Measurements from ENCODE around the gene RAB10.
"Not testable (repeated sequence)": the region's sequence is repeated elsewhere in the genome, so short reads cannot be mapped to it uniquely, and the experiment has no call there.

The RAB10 gene

GRCh38 chr2:26064846-26065245 is 31.0 kb downstream of the RAB10 start:
- DNase-seq: no peak

DNA sequence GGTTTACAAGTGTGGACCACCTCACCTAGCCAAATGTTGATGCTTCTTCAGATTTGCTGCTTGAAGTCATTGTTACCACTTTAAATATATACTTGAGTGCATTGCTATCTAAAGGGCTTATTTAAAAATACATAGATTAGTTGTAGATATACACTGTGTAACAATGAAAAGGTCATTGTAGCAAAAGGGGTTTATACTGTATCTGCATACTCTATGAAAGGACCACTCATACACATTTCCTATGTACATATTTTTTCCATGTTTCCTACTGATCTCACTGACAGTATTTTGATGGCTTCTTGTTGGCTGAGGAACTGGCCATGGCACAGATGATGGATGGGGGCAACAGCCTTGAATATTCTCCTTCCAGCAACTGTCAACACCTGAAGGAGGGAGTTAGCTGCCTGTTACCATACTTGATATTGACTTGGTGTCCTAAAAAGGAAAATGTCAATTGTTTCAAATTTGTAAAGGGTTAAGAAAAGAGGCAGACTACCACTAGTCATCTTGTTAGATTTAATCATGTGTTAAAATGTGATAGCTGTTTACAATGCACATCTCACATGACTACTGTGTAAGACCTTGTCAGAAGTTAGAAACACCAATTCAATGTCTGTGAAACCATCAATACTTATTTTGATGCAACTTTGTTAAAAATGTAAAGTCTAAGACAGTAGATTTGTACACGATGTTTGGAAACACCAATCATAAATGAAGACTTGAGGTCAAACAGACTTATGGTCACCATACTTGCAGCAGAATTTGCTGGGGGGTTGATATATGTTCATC is 33.5 kb downstream of the RAB10 start:
- no peak for DNase-seq

DNA sequence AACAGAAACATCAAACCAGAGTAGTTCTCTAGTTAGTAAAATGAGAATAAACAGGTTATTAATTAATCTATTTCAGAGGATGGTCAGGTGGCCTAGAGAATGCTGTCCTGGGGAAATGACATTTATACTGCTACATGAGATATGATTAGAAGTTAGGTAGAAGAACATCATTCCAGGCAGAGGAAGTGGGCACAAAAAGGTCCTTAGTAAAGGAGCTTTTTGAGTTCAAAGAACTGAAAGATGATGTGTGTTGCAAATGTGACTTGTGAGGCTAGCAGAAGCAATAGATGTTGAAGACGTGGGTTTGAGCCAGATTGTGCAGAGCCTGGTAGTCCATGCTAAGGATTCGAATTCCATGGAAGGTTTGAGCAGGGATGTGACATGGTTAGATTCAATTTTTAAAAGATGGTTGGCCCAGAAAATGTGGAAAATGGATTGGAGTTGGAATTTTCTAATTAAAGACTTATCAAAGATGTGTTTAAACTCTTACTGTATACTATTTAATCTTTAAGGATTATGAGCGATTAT is 34.2 kb downstream of the RAB10 start:
- DNase-seq: no peak

GRCh38 chr2:26068602-26069298 is 34.9 kb downstream of the RAB10 start:
- peak; percentile 57 for DNase-seq

GRCh38 chr2:26070730-26071129 is 36.8 kb downstream of the RAB10 start:
- DNase-seq: no peak

GRCh38 chr2:26072925-26073768 is 39.3 kb downstream of the RAB10 start:
- no peak for DNase-seq

DNA sequence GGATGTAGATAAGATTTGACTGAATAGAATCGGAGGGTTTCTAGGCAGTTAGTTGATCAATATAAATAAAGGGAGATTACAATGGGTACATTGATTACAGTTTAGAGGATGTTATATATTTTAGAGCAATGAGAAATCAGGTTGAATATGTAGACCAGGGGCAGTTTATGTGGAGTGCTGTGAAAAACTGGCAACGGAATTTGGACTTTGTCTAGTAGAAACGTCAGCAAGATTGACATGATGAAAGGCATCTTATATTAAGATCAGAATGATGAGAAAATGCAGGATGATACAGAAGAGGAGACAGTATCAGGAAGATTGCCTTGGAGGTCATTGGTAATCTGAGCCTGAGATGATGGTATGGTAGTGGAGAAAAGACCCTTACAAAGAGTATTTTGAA is 39.9 kb downstream of the RAB10 start:
- no peak for DNase-seq

DNA sequence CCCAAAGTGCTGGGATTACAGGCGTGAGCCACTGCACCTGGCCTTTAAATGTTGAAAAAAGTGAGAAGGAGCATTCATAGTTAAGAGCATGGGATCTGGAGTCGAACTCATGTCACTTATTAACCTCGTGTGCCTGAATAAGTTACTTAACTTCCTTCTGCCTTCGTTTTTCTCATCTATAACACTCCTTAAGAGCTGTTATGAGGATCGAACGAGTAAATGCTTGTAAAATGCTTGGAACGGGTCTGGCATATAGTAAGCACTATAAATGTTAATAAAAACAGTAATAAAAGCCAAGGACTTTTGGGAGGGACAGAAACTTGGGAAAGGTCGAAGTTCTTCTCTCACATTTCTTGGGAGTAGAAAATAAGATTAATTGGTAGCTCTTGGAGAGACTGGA is 40.8 kb downstream of the RAB10 start:
- no peak for DNase-seq

GRCh38 chr2:26075173-26075572 is 41.3 kb downstream of the RAB10 start:
- DNase-seq: no peak

DNA sequence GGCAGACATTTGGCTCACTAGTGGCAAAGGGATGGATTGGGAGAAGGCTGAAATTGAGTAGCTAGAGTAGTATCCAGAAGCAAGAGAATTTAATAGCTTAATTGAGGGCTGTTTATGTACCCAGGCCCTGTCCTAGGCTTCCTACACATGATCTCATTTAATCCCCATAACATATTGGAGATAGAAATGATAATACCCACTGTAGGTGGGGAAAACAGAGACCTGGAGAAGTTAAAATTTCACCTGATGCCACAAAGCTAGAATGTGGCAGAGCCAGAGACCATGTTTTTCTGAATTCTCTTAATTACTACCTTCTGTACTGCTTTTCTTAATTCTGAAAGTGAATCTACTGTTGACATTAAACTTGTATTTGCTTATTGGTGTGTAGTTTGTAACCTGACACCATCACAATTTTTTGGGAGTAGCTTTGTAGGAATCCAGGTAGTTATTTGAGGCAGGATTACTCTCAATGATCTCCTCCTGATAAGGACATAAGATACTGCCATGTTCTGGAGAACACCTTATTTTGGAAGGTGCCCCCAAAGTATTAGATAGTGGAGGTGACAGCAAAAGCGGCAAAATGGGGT is 42.2 kb downstream of the RAB10 start:
- no peak for DNase-seq

DNA sequence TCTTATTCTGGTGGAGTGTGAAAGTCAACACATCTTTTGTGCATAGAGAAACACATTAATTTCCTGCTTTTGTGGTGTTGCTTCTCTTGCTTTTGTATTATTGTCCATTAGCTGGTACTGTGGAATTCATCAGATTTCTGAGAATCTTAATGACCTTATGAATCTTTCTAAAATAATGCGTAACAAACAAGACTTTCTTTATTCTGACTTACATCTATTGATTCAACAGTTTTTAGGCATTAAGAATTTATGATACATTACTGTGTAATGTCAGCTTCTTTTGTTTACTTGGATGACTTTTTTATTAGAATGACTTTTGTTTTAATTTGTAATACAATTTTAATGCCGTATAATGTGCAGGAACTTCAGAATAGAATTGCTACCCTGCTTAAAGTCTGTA is 43.4 kb downstream of the RAB10 start:
- no peak for DNase-seq

DNA sequence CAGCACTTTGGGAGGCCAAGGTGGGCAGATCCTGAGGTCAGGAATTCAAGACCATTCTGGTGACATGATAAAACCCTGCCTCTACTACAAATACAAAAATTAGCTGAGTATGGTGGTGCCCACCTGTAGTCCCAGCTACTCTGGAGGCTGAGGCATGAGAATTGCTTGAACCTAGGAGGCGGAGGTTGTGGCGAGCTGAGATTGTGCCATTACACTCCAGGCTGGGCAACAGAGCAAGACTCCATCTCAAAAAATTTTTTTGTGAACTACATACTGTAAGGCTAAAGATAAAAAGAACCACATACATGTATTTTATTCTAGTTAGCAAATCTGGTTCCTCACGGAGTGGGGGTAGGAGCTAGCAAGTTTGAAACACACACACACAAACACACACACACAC is 45.1 kb downstream of the RAB10 start:
- DNase-seq: no peak

DNA sequence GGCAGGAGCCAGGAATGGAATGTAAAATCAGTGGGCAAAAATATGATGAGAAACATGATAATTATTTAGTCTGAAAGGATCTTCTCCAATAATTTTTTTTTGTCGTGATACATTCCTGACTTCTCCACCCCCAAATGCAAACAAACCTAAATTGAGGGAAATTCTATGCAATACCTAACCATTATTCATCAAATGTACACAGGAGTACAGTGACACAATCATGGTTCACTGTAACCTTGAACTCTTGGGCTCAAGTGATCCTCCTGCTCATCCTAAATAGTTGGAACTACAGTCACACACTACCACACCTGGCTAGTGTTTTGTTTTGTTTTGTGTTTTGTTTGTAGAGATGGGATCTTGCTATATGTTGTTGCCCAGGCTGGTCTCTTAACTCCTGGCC is 46.5 kb downstream of the RAB10 start:
- DNase-seq: no peak

- not testable (repeated sequence) for DNase-seq
These were observed 47.0 kb downstream of the RAB10 start for GRCh38 chr2:26080925-26081324.

GRCh38 chr2:26081556-26081955 is 47.7 kb downstream of the RAB10 start:
- DNase-seq: no peak

- DNase-seq: peak; percentile 35
These were observed 52.3 kb downstream of the RAB10 start for GRCh38 chr2:26086155-26086637.

DNA sequence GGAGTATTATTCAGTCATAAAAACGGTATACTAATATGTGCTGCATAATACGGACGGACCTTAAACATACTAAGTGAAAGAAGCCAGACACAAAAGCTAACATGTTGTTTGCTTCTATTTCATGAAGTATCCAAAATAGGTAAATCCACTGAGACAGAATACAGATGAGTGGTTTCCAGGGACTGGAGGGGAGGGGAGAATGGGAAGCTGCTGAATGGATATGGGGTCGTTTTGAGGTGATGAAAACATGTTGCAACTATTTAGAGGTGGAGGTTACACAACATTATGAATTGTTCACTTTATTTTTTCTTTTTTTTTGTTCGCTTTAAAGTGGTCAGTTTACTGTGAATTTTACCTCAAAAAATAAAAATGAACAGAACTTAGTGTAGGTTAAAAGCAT is 52.9 kb downstream of the RAB10 start:
- DNase-seq: no peak

DNA sequence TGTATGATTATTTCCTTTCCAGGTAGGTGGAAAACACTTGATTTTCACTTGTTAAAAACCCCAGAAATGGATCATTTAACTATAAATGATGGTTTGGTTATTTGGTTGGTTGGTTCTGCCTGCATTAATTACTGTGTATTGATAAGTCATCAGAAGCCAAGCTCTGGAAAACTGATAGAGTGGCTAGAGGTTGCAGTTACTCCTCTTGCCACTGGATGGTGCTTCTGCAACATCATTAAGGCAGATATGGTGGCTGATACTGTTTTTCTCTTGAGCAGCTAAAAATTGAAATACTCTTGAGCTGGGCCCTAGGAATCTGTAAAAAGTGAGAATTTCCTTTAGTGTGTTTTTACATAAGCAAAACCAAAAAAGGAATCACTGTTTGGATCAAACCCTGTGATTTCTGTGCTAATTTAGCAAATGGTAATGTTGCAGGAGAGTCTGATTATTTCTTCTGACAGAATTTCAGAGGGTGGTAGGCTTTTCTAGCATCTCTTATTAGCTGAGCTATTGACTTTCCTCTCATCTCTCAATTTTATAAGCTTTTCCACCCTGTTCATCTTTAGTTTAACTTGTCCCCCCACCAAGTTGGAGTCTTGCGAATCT is 54.3 kb downstream of the RAB10 start:
- DNase-seq: peak; percentile 21

DNA sequence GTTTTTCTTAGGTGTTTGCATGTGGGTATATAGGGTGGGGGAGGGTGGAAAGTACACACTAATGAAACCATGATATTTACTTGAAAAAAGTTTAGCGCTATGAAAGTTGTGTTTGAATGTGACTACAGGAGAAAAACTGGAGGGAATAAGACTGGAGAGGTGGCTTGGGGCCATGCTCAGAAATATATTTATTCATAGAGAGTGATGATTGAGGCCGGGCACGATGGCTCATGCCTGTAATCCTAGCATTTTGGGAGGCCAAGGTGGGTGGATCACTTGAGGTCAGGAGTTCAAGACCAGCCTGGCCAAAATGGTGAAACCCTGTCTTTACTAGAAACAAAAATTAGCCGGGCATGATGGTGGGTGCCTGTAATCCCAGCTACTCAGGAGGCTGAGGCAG is 55.0 kb downstream of the RAB10 start:
- DNase-seq: not testable (repeated sequence)

- no peak for DNase-seq
These were observed 55.5 kb downstream of the RAB10 start for GRCh38 chr2:26089337-26089736.

DNA sequence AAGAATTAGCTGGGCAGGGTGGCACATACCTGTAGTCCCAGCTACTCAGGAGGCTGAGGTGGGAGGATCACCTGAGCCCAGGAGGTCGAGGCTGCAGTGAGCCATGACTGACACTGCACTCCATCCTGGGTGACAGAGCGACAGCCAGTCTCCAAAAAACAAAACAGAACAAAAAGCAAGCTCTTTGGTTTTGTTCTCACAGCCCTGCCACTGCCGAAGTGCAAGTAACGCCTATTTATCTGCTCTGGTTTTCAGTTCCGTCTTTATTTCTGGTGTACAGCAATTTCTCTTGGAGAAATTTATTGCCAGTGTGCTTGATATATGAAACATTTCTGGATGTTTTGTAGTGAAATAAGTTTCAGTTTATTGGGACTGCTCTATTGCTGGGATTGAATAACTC is 61.9 kb downstream of the RAB10 start:
- DNase-seq: no peak

DNA sequence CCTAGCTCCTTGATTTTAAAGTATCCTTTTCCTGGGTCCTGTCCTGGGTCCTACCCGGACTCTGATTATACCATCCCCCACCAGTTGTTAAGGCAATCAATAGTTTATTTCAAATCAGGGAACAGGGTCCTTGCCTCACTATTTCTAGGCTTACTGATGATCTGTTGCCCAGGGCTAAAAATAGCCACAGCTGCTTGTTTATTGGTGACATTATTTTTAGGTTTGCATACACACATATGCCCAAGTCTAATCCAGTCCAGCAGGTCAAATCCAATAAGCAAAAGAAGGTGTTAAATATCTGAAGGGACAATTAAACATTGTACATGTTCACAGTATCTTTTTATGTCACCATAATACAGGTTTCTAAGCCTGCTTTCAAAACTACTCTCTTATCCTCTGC is 66.0 kb downstream of the RAB10 start:
- DNase-seq: no peak

Measured in activated CD4-positive, alpha-beta T cell treated with anti-CD3 and anti-CD28 coated beads for 48 hours (primary cell).